Thoracic aorta endothelial cell (primary cell): Measurements from ENCODE around the gene FRMD4B. TPM values are rescaled to one million over a fixed set of nuclear protein-coding genes. Genes with fewer than 3 reads are reported as not detected.

Experiments used
- total RNA-seq: library from RNA; depleted of rRNA; stranded (reverse); fragments of >200 nt; gene quantifications from 2 replicates; pipeline ENCODE4 v1.2.3, GENCODE V29; 2012

The FRMD4B gene
- total RNA-seq = 146 and 164 TPM in 2 replicates

DNA sequence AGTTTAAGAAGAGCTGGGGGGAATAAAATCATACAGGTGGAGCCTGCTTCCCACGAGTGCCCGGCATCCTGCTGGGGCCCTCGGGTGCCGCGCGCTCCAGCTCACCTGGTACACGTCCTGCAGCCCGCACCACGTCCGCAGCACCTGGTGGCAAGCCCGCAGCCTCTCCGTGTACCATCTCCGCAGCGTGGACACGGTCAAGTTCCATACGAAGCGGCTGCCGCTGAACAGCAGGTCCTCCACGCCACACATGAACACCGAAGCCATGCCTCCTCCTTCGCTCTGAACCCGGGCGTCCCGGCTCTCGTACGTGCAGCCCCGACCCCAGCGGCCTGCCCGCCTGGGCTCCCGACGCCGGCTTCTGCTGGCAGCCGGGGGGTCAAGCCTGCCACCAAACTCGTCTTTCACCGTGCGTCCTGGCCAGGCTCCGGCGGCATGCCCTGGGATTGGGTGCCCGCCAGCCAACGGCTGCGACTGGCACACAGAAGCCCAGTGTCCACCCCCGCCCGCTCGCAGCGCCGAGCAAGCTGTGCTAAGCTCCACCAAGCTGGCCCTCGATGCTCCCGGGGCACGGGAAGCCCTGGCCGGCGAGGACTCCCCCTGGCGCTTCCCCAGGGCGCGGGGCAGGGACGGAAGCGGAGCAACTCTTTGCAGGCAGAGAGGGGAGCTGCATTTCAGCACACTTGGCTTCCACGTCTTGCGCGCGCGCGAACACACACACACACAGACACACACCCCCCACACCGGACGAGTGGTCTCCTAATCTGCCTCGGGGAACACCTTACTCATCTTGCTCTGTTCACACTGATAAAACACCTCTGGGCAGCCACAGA is at the start of gene FRMD4B:
Gene FRMD4B, minus strand, starts transcription at position 366 of the 833 bp plus-strand sequence. Its CDS starts 99 bp downstream, at position 267.

DNA sequence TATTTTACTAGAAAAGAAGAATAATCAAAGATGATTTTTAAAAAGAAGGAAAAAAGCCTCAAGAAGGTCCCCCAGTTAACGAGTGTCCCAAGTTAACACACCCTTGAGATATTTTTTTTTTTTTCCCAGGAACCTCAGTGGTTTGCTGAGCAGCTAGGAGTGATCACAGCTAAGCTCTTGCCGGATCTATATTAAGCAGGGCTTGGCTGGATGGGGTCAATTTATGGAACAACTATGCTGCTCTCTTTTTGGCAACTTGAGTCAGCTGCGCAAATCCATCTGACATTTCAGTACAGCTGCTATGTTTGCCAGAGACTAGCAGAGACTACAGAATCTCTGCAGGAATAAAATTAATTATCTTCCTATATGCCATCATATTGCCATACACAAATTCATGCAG is 263.5 kb downstream of the FRMD4B start, which contains the start of gene LMOD3:
Gene LMOD3, minus strand, starts transcription at position 193 of the 400 bp plus-strand sequence. CDS start 209 bp downstream, outside the sequence.

